WTC11 (cell line): ENCODE data around the gene MZF1. TPM values are rescaled to one million over a fixed set of nuclear protein-coding genes. Genes with fewer than 3 reads are reported as not detected.

Experiments used
- ATAC-seq: fragments of 200-7000 bp; cut with Tn5 transposase; 2 replicates; pipeline ENCODE4 v1.10.0; 2021; ENCODE audit warnings: mild to moderate bottlenecking, moderate library complexity
- CTCF ChIA-PET: fragments of 300-600 bp; sonication (Branson Sonifier 250); formaldehyde crosslinking; loops from one replicate; lab custom pipeline; 2021; ENCODE audit warnings: antibody characterized with exemption; lab: Charles Lee
- POLR2A ChIA-PET: fragments of 350-600 bp; sonication (Branson Sonifier 250); formaldehyde crosslinking; loops from one replicate; lab custom pipeline; 2021; ENCODE audit warnings: antibody characterized with exemption; lab: Charles Lee
- DNase-seq: peaks from one replicate; pipeline ENCODE4 v3.0.0; 2021; ENCODE audit warnings: low spot score
- H3K27ac Mint-ChIP-seq: 2 replicates; pipeline ENCODE4 v1.8.0; 2021; ENCODE audit warnings: mixed read lengths
- H3K27me3 Mint-ChIP-seq: 2 replicates; pipeline ENCODE4 v1.8.0; 2021; ENCODE audit warnings: low read depth, mild to moderate bottlenecking, moderate library complexity, mixed read lengths
- H3K36me3 Mint-ChIP-seq: 2 replicates; pipeline ENCODE4 v1.8.0; 2021; ENCODE audit warnings: mixed read lengths
- H3K4me1 Mint-ChIP-seq: 2 replicates; pipeline ENCODE4 v1.8.0; 2022; ENCODE audit warnings: mixed read lengths
- H3K4me3 Mint-ChIP-seq: 2 replicates; pipeline ENCODE4 v1.8.0; 2021; ENCODE audit warnings: mild to moderate bottlenecking, moderate library complexity, mixed read lengths
- H3K9me3 Mint-ChIP-seq: 2 replicates; pipeline ENCODE4 v1.8.0; 2021; ENCODE audit warnings: mixed read lengths
- ARID4B ChIP-seq: sonication (generic); formaldehyde crosslinking; IDR thresholded peaks from 2 replicates; pipeline ENCODE4 v1.8.0; 2023; ENCODE audit warnings: missing genetic modification reagents, mild to moderate bottlenecking, borderline replicate concordance
- E2F5 ChIP-seq: sonication (generic); formaldehyde crosslinking; IDR thresholded peaks from 2 replicates; pipeline ENCODE4 v1.8.1; 2022; ENCODE audit warnings: mild to moderate bottlenecking, moderate library complexity, missing genetic modification reagents
- FOXP4 ChIP-seq: sonication (generic); formaldehyde crosslinking; IDR thresholded peaks from 2 replicates; pipeline ENCODE4 v1.8.0; 2022; ENCODE audit warnings: mild to moderate bottlenecking, missing genetic modification reagents
- HMGXB4 ChIP-seq: sonication (generic); formaldehyde crosslinking; IDR thresholded peaks from 2 replicates; pipeline ENCODE4 v1.8.1; 2023; ENCODE audit warnings: mild to moderate bottlenecking, moderate library complexity, missing genetic modification reagents
- IRF1 ChIP-seq: sonication (generic); formaldehyde crosslinking; IDR thresholded peaks from 2 replicates; pipeline ENCODE4 v1.8.0; 2023; ENCODE audit warnings: missing genetic modification reagents
- MAX ChIP-seq: sonication (generic); formaldehyde crosslinking; IDR thresholded peaks from 2 replicates; pipeline ENCODE4 v1.8.0; 2022; ENCODE audit warnings: mild to moderate bottlenecking, missing genetic modification reagents
- PRDM15 ChIP-seq: sonication (generic); formaldehyde crosslinking; IDR thresholded peaks from 2 replicates; pipeline ENCODE4 v1.8.0; 2022; ENCODE audit warnings: missing genetic modification reagents
- TEAD1 ChIP-seq: sonication (generic); formaldehyde crosslinking; IDR thresholded peaks from 2 replicates; pipeline ENCODE4 v1.8.0; 2022; ENCODE audit warnings: mild to moderate bottlenecking, missing genetic modification reagents
- TEAD4 ChIP-seq: sonication (generic); formaldehyde crosslinking; IDR thresholded peaks from 2 replicates; pipeline ENCODE4 v1.8.0; 2022; ENCODE audit warnings: mild to moderate bottlenecking, missing genetic modification reagents
- ZNF232 ChIP-seq: sonication (generic); formaldehyde crosslinking; IDR thresholded peaks from 2 replicates; pipeline ENCODE4 v1.8.0; 2022; ENCODE audit warnings: mild to moderate bottlenecking, missing genetic modification reagents
- ZNF532 ChIP-seq: fragments of 250-450 bp; sonication (Bioruptor Pico); IDR thresholded peaks from 2 replicates; pipeline ENCODE4 v1.9.0; 2021; ENCODE audit warnings: mild to moderate bottlenecking, borderline replicate concordance
- total RNA-seq: library from RNA; stranded (reverse); gene quantifications from 3 replicates; pipeline ENCODE4 v1.2.3, GENCODE V29; 2021

MZF1 gene
- total RNA-seq, 1 experiment from 2014 or later, result 22.2 TPM

GRCh38 chr19:58563034-58563573 is 10.0 kb downstream of the MZF1 start:
- TF ChIP-seq E2F5 (peak; percentile 22; the same call in 1 of the 2 replicates), ZNF232 (CRISPR knock-in tag) (no peak)
- DNase-seq, result peak; percentile 30
- H3K27me3 Mint-ChIP-seq, result peaks cover 56% of the 10 kb centered on the region
- H3K4me3 Mint-ChIP-seq, result peak overlapping the region; percentile 66
- H3K4me1 Mint-ChIP-seq, result peaks cover 14% of the 10 kb centered on the region
- CTCF ChIA-PET, result interaction anchor here (0.8 to 3.6 kb wide), 5 partner anchors 8 to 49 kb away, joined by 3 to 20 read pairs (median 6); partner anchors contain the start of gene ZBTB45
- no peak for ATAC-seq
- H3K27ac Mint-ChIP-seq, result no peak overlapping the region
- no peaks in the 10 kb centered on the region for H3K9me3 Mint-ChIP-seq
- 0 out of 2 replicates have a peak, but pooled peaks cover 3% of the 10 kb centered on the region for H3K36me3 Mint-ChIP-seq
- POLR2A ChIA-PET, result interaction anchor here (0.6 to 2.6 kb wide), 5 partner anchors 9 to 43 kb away, joined by 3 to 14 read pairs (median 4); partner anchors contain the start of genes TRIM28 and ZBTB45

- no peak overlapping the region for H3K27ac Mint-ChIP-seq
- H3K4me1 Mint-ChIP-seq, result peaks cover 19% of the 10 kb centered on the region
- ATAC-seq (peak; percentile 2; the same call in 1 of the 2 replicates), DNase-seq (peak; percentile 56)
- peaks cover 56% of the 10 kb centered on the region for H3K27me3 Mint-ChIP-seq
- ChIA-PET POLR2A (interaction anchor here (0.6 to 2.6 kb wide), 9 partner anchors 9 to 43 kb away, joined by 3 to 14 read pairs (median 4); partner anchors contain the start of genes MZF1, TRIM28 and ZBTB45), CTCF (interaction anchor here (0.8 to 3.6 kb wide), 5 partner anchors 8 to 49 kb away, joined by 3 to 20 read pairs (median 6); partner anchors contain the start of gene ZBTB45)
- peak overlapping the region; percentile 66 for H3K4me3 Mint-ChIP-seq
- no peaks in the 10 kb centered on the region for H3K36me3 Mint-ChIP-seq
- no peaks in the 10 kb centered on the region for H3K9me3 Mint-ChIP-seq
- peak; percentile 13; the same call in 1 of the 2 replicates for TF ChIP-seq FOXP4 (CRISPR knock-in tag)
- TF ChIP-seq ZNF532 (CRISPR knock-in tag), result no peak
- peak; percentile 76 for TF ChIP-seq MAX (CRISPR knock-in tag)
- peak; percentile 36; the same call in 1 of the 2 replicates for TF ChIP-seq IRF1 (CRISPR knock-in tag)
- TF ChIP-seq PRDM15 (CRISPR knock-in tag), result peak; percentile 11
- TF ChIP-seq ARID4B (CRISPR knock-in tag), result peak; percentile 70; the same call in 1 of the 2 replicates
- TF ChIP-seq TEAD1 (CRISPR knock-in tag), result 0 out of 2 replicates have a peak, but pooled peaks have one; percentile 56
- TF ChIP-seq TEAD4 (CRISPR knock-in tag), result no peak
- peak; percentile 24; the same call in 1 of the 2 replicates for TF ChIP-seq HMGXB4 (CRISPR knock-in tag)
Observed at GRCh38 chr19:58562122-58563033, 10.8 kb downstream of the MZF1 start.
